ENCODE measurements around the gene NOP9.

The NOP9 gene

DNA sequence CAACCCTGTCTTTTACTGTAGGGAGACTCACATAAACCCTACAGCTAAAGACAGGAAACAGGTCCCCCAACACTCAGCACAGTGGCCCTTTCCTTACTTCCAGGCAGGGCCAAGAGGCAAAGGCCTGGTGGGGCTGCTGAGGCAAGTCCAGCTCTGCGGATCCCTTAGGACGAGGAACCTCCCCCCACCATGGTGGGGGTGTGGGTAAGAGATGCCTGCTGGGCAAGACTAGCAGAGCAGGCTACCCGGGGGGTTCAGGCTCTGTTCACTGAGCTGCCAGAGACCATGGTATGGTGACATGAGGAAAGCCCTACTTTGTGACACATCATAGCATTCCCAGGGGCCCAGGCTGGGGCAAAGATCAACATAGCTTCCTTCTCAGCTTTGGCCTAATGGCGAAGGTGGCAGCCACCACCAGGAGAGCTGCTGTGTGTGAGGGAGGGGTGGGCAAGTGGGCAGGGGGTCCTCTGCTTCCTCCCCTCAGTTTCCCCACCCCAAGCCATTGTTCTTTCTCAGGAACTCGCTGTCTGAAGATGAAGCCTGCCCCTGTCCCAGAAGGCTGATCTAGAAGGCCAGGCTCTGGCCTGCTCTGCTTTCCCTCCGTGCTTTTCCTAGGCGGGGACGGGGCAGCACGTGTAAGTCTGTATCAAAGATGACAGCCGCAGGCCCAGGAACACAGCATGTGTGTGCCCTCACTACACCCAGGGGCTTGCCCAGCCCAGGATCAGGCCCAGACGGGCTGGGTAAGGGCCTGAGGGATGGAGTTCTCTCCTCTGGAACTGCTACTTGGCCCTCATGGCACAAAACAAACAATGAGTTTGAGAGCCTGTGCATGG, 47.1 kb upstream of the NOP9 start:
- H3K79me1 ChIP-seq (ENCODE audit: low read depth, low read length): peaks cover 1% of the 10 kb centered on the region
- H3K4me3 ChIP-seq (ENCODE audit: low read length in 2 of 2): no peak overlapping the region
- DNase-seq (ENCODE audit: low spot score): no peak
- H3K4me2 ChIP-seq (ENCODE audit: insufficient read depth, low read length, poor library complexity, severe bottlenecking): no peak overlapping the region
- no peak overlapping the region for H2AK5ac ChIP-seq (ENCODE audit: low read depth, low read length)
- H3K23ac ChIP-seq (ENCODE audit: low read depth, low read length, poor library complexity): no peak overlapping the region
- no peaks in the 10 kb centered on the region for H3K36me3 ChIP-seq (replicated peaks in 1 of 2; ENCODE audit: control insufficient read depth in 2 of 2, insufficient read depth in 2 of 2, low read length in 2 of 2)
- no peak overlapping the region for H2BK12ac ChIP-seq (ENCODE audit: low read length)
- no peak overlapping the region for H3K18ac ChIP-seq (ENCODE audit: low read length)
- no peak overlapping the region for H3K14ac ChIP-seq (ENCODE audit: low read length)
- H4K8ac ChIP-seq (ENCODE audit: low read depth, low read length): no peak overlapping the region
- H3K27me3 ChIP-seq (ENCODE audit: control insufficient read depth in 3 of 3, insufficient read depth in 3 of 3, low read depth in 1 of 3, low read length in 3 of 3): no peaks in the 10 kb centered on the region
- no CpG with 5 or more reads among the region's 11 CpGs for WGBS, 2 donors (ENCODE audit: extremely low coverage in 2 of 2, insufficient read length in 2 of 2, insufficient replicate concordance in 1 of 2)
- no peak overlapping the region for H2AFZ ChIP-seq (ENCODE audit: low read length)
- no peak overlapping the region for H2BK15ac ChIP-seq (ENCODE audit: low read length)
- no peak overlapping the region for H2BK5ac ChIP-seq (ENCODE audit: low read length)
- no peak overlapping the region for H4K91ac ChIP-seq (ENCODE audit: low read depth, low read length, poor library complexity)
- no peak overlapping the region for H3K4ac ChIP-seq (ENCODE audit: low read length)
- no peak overlapping the region for H3K9ac ChIP-seq (ENCODE audit: low read depth, low read length, poor library complexity)
- no peaks in the 10 kb centered on the region for H3K4me1 ChIP-seq (ENCODE audit: control insufficient read depth in 2 of 2, insufficient read depth in 1 of 2, low read depth in 1 of 2, low read length in 2 of 2)
- H3K27ac ChIP-seq (replicated peaks; ENCODE audit: low read length): no peak overlapping the region
- H3K9me3 ChIP-seq (replicated peaks in 1 of 2; ENCODE audit: control insufficient read depth in 2 of 2, insufficient read depth in 1 of 2, low read depth in 1 of 2, low read length in 2 of 2): no peaks in the 10 kb centered on the region
- no peak overlapping the region for H2BK120ac ChIP-seq (ENCODE audit: low read depth, low read length)

DNA sequence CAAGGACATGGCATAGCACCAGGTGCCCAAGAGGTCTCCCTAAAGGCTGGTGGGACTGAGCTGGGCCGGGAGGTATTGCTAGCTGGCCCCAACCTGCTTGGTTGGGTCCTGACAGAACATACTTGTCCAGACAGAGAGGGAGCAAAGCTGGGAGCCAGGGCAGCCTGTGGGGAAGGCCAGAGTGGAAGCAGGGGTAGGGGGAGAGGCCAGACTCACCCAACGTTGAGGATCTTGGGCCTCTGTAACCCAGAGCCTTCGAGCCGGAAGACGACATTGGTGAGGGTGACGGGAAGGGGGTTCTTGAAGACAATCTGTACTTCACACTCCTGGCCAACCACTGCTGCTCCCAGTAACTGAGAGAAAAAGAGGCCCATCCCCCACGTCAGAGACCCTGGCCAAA, 45.7 kb upstream of the NOP9 start:
- no CpG with 5 or more reads among the region's 7 CpGs for WGBS, 2 donors (ENCODE audit: extremely low coverage in 2 of 2, insufficient read length in 2 of 2, insufficient replicate concordance in 1 of 2)

DNA sequence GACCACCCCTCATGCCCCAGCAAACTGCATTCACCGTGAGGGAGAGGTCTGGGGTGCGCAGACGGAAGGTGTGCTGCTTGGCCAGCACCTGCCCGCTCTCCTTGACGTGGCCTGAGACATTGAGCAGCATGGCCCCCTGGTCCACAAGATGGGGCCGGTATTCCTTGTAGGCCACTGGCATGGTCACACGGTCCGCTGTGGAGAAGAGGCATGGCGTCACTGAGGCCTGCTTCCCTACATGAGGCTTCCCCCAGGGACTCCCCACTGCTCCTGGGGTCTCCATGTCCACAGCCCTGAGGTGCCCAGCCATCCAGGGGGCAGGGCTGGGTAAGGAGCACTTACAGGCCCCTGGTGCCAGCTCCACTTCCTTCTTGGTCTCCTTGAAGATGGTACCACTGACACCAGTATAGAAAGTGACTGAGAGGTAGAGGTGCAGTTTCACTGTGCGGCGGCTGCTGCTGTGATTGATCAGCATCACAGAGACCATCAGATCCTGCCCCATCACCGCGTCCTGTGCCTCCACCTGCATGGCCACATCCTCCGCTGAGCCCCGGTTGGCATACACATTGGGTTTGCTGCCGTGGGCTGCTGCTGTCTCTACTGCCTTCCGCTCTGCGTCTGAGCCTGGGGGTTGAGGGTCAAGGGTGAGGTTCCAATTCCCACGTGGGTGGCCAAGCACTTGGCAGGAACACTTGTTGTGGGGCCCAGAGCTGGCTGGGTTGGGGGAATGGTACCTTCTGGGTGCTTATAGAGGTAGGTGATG, 44.8 kb upstream of the NOP9 start:
- whole genome bisulfite sequencing, 2 donors (ENCODE audit: extremely low coverage in 2 of 2, insufficient read length in 2 of 2, insufficient replicate concordance in 1 of 2): no CpG with 5 or more reads among the region's 19 CpGs
- peak overlapping the region; percentile 79 for H4K91ac ChIP-seq (ENCODE audit: low read depth, low read length, poor library complexity)
- H3K4ac ChIP-seq (ENCODE audit: low read length): peak overlapping the region; percentile 12
- H2AK5ac ChIP-seq (ENCODE audit: low read depth, low read length): no peak overlapping the region
- H3K4me2 ChIP-seq (ENCODE audit: insufficient read depth, low read length, poor library complexity, severe bottlenecking): no peak overlapping the region
- H3K4me1 ChIP-seq (ENCODE audit: control insufficient read depth in 2 of 2, insufficient read depth in 1 of 2, low read depth in 1 of 2, low read length in 2 of 2): no peaks in the 10 kb centered on the region
- no peak overlapping the region for H3K14ac ChIP-seq (ENCODE audit: low read length)
- H2BK5ac ChIP-seq (ENCODE audit: low read length): peak overlapping the region; percentile 57
- H2BK15ac ChIP-seq (ENCODE audit: low read length): peak overlapping the region; percentile 34
- H4K8ac ChIP-seq (ENCODE audit: low read depth, low read length): peak overlapping the region; percentile 26
- H3K27ac ChIP-seq (replicated peaks; ENCODE audit: low read length): no peak overlapping the region
- peak overlapping the region; percentile 3 for H3K9ac ChIP-seq (ENCODE audit: low read depth, low read length, poor library complexity)
- H3K36me3 ChIP-seq (replicated peaks in 1 of 2; ENCODE audit: control insufficient read depth in 2 of 2, insufficient read depth in 2 of 2, low read length in 2 of 2): no peaks in the 10 kb centered on the region
- H3K18ac ChIP-seq (ENCODE audit: low read length): no peak overlapping the region
- no peak overlapping the region for H3K4me3 ChIP-seq (ENCODE audit: low read length in 2 of 2)
- H3K9me3 ChIP-seq (replicated peaks in 1 of 2; ENCODE audit: control insufficient read depth in 2 of 2, insufficient read depth in 1 of 2, low read depth in 1 of 2, low read length in 2 of 2): no peaks in the 10 kb centered on the region
- no peak overlapping the region for H2BK12ac ChIP-seq (ENCODE audit: low read length)
- no peak overlapping the region for H2BK120ac ChIP-seq (ENCODE audit: low read depth, low read length)
- no peak overlapping the region for H2AFZ ChIP-seq (ENCODE audit: low read length)
- DNase-seq (ENCODE audit: low spot score): no peak
- peak overlapping the region; percentile 90 for H3K23ac ChIP-seq (ENCODE audit: low read depth, low read length, poor library complexity)
- peaks cover 1% of the 10 kb centered on the region for H3K79me1 ChIP-seq (ENCODE audit: low read depth, low read length)
- H3K27me3 ChIP-seq (ENCODE audit: control insufficient read depth in 3 of 3, insufficient read depth in 3 of 3, low read depth in 1 of 3, low read length in 3 of 3): no peaks in the 10 kb centered on the region

More for the DNA sequence above, 45.7 kb upstream of the NOP9 start:
- DNase-seq (ENCODE audit: low spot score): no peak
- no peak overlapping the region for H3K4me3 ChIP-seq (ENCODE audit: low read length in 2 of 2)
- no peak overlapping the region for H2AK5ac ChIP-seq (ENCODE audit: low read depth, low read length)
- no peak overlapping the region for H3K14ac ChIP-seq (ENCODE audit: low read length)
- no peak overlapping the region for H3K23ac ChIP-seq (ENCODE audit: low read depth, low read length, poor library complexity)
- H3K27me3 ChIP-seq (ENCODE audit: control insufficient read depth in 3 of 3, insufficient read depth in 3 of 3, low read depth in 1 of 3, low read length in 3 of 3): no peaks in the 10 kb centered on the region
- H2BK120ac ChIP-seq (ENCODE audit: low read depth, low read length): no peak overlapping the region
- no peaks in the 10 kb centered on the region for H3K36me3 ChIP-seq (replicated peaks in 1 of 2; ENCODE audit: control insufficient read depth in 2 of 2, insufficient read depth in 2 of 2, low read length in 2 of 2)
- H4K8ac ChIP-seq (ENCODE audit: low read depth, low read length): no peak overlapping the region
- H3K9ac ChIP-seq (ENCODE audit: low read depth, low read length, poor library complexity): no peak overlapping the region
- H2BK5ac ChIP-seq (ENCODE audit: low read length): no peak overlapping the region
- no peak overlapping the region for H4K91ac ChIP-seq (ENCODE audit: low read depth, low read length, poor library complexity)
- H3K18ac ChIP-seq (ENCODE audit: low read length): no peak overlapping the region
- no peaks in the 10 kb centered on the region for H3K9me3 ChIP-seq (replicated peaks in 1 of 2; ENCODE audit: control insufficient read depth in 2 of 2, insufficient read depth in 1 of 2, low read depth in 1 of 2, low read length in 2 of 2)
- no peak overlapping the region for H2AFZ ChIP-seq (ENCODE audit: low read length)
- no peak overlapping the region for H3K4ac ChIP-seq (ENCODE audit: low read length)
- H3K4me2 ChIP-seq (ENCODE audit: insufficient read depth, low read length, poor library complexity, severe bottlenecking): no peak overlapping the region
- H2BK15ac ChIP-seq (ENCODE audit: low read length): no peak overlapping the region
- H2BK12ac ChIP-seq (ENCODE audit: low read length): no peak overlapping the region
- H3K27ac ChIP-seq (replicated peaks; ENCODE audit: low read length): no peak overlapping the region
- H3K4me1 ChIP-seq (ENCODE audit: control insufficient read depth in 2 of 2, insufficient read depth in 1 of 2, low read depth in 1 of 2, low read length in 2 of 2): no peaks in the 10 kb centered on the region
- H3K79me1 ChIP-seq (ENCODE audit: low read depth, low read length): peaks cover 1% of the 10 kb centered on the region

DNA sequence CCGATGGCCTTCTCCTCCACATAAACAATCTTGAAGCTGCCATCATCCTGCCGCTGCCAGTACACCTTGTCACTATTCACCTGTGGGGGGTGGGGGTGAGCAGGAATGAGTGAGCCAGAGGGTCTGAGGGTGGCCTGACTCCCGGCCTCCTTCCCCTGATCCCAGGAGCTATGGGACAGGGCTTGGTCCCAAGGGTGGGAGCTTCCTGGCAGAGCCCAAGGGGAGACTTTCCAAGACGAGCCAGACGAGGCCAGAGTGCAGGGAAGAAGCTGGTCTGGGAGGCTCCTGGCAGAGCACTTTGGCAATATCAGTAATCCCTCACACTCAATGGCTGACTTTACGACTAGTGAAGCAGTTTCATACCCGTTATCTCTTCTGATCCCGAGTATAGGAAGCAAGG, 44.2 kb upstream of the NOP9 start:
- H2AFZ ChIP-seq (ENCODE audit: low read length): no peak overlapping the region
- no peak overlapping the region for H3K14ac ChIP-seq (ENCODE audit: low read length)
- DNase-seq (ENCODE audit: low spot score): no peak
- H2BK15ac ChIP-seq (ENCODE audit: low read length): no peak overlapping the region
- no peaks in the 10 kb centered on the region for H3K27me3 ChIP-seq (ENCODE audit: control insufficient read depth in 3 of 3, insufficient read depth in 3 of 3, low read depth in 1 of 3, low read length in 3 of 3)
- no peak overlapping the region for H3K4ac ChIP-seq (ENCODE audit: low read length)
- H2AK5ac ChIP-seq (ENCODE audit: low read depth, low read length): no peak overlapping the region
- no peak overlapping the region for H2BK120ac ChIP-seq (ENCODE audit: low read depth, low read length)
- H3K4me1 ChIP-seq (ENCODE audit: control insufficient read depth in 2 of 2, insufficient read depth in 1 of 2, low read depth in 1 of 2, low read length in 2 of 2): no peaks in the 10 kb centered on the region
- H3K4me3 ChIP-seq (ENCODE audit: low read length in 2 of 2): no peak overlapping the region
- no peak overlapping the region for H2BK12ac ChIP-seq (ENCODE audit: low read length)
- no peak overlapping the region for H3K9ac ChIP-seq (ENCODE audit: low read depth, low read length, poor library complexity)
- H3K36me3 ChIP-seq (replicated peaks in 1 of 2; ENCODE audit: control insufficient read depth in 2 of 2, insufficient read depth in 2 of 2, low read length in 2 of 2): no peaks in the 10 kb centered on the region
- no peak overlapping the region for H4K8ac ChIP-seq (ENCODE audit: low read depth, low read length)
- WGBS, 2 donors (ENCODE audit: extremely low coverage in 2 of 2, insufficient read length in 2 of 2, insufficient replicate concordance in 1 of 2): no CpG with 5 or more reads among the region's 8 CpGs
- H3K18ac ChIP-seq (ENCODE audit: low read length): no peak overlapping the region
- H2BK5ac ChIP-seq (ENCODE audit: low read length): peak overlapping the region; percentile 57
- no peaks in the 10 kb centered on the region for H3K9me3 ChIP-seq (replicated peaks in 1 of 2; ENCODE audit: control insufficient read depth in 2 of 2, insufficient read depth in 1 of 2, low read depth in 1 of 2, low read length in 2 of 2)
- H3K4me2 ChIP-seq (ENCODE audit: insufficient read depth, low read length, poor library complexity, severe bottlenecking): no peak overlapping the region
- H3K27ac ChIP-seq (replicated peaks; ENCODE audit: low read length): no peak overlapping the region
- peaks cover 1% of the 10 kb centered on the region for H3K79me1 ChIP-seq (ENCODE audit: low read depth, low read length)
- no peak overlapping the region for H3K23ac ChIP-seq (ENCODE audit: low read depth, low read length, poor library complexity)
- peak overlapping the region; percentile 79 for H4K91ac ChIP-seq (ENCODE audit: low read depth, low read length, poor library complexity)

Data from neuronal stem cell (in vitro differentiated cells).